GM23338 (cell line): ENCODE results near the gene FOXP2.

Experiments
- CREB1 ChIP-seq: fragments of 250-450 bp; sonication (Bioruptor Pico); IDR thresholded peaks from 2 replicates; pipeline ENCODE4 v1.5.0; 2020; ENCODE audit warnings: low read depth, mild to moderate bottlenecking, moderate library complexity
- ETS1 ChIP-seq: IDR thresholded peaks from 2 replicates; pipeline ENCODE4 v1.6.1; 2016; ENCODE audit warnings: antibody characterized with exemption
- EZH2 ChIP-seq: fragments of 200-600 bp; sonication (generic); IDR thresholded peaks from one replicate; pipeline ENCODE4 v1.8.0; 2017; ENCODE audit warnings: antibody characterized with exemption, mild to moderate bottlenecking, low read depth; ENCODE audit not compliant: unreplicated experiment
- EZH2phosphoT487 ChIP-seq: fragments of 200-600 bp; sonication (generic); IDR thresholded peaks from one replicate; pipeline ENCODE4 v1.8.1; 2018; ENCODE audit warnings: antibody characterized with exemption; ENCODE audit not compliant: unreplicated experiment
- JUNB ChIP-seq: IDR thresholded peaks from one replicate; pipeline ENCODE4 v1.6.1; 2016; ENCODE audit warnings: antibody characterized with exemption; ENCODE audit not compliant: unreplicated experiment
- POLR2AphosphoS5 ChIP-seq: IDR thresholded peaks from 2 replicates; pipeline ENCODE4 v1.6.1; 2016; ENCODE audit warnings: antibody characterized with exemption, low read depth
- STAT1 ChIP-seq: IDR thresholded peaks from one replicate; pipeline ENCODE4 v1.6.1; 2016; ENCODE audit warnings: antibody characterized with exemption; ENCODE audit not compliant: unreplicated experiment
- ZNF331 ChIP-seq: fragments of 250-450 bp; sonication (Bioruptor Pico); IDR thresholded peaks from 2 replicates; pipeline ENCODE4 v1.5.0; 2020; ENCODE audit warnings: low read depth, mild to moderate bottlenecking, moderate library complexity
- TF ChIP-seq, protein P1 (sequence below), 2 experiments: fragments of 200-600 bp in 1 of 2; sonication (generic) in 1 of 2; conservative IDR thresholded peaks; 2 replicates each; pipeline versions ENCODE4 v1.5.1 to v1.6.1; 2016 to 2017; ENCODE audit warnings: antibody characterized with exemption in 2 of 2, low read depth in 2 of 2, mild to moderate bottlenecking in 2 of 2, moderate library complexity in 1 of 2
- TF ChIP-seq, protein P2 (sequence below): IDR thresholded peaks from one replicate; pipeline ENCODE4 v1.6.1; 2018; ENCODE audit warnings: antibody characterized with exemption; ENCODE audit not compliant: unreplicated experiment

GRCh38 chr7:114488696-114489095, 74.1 kb downstream of the FOXP2 start:
- TF ChIP-seq, protein P1, sequence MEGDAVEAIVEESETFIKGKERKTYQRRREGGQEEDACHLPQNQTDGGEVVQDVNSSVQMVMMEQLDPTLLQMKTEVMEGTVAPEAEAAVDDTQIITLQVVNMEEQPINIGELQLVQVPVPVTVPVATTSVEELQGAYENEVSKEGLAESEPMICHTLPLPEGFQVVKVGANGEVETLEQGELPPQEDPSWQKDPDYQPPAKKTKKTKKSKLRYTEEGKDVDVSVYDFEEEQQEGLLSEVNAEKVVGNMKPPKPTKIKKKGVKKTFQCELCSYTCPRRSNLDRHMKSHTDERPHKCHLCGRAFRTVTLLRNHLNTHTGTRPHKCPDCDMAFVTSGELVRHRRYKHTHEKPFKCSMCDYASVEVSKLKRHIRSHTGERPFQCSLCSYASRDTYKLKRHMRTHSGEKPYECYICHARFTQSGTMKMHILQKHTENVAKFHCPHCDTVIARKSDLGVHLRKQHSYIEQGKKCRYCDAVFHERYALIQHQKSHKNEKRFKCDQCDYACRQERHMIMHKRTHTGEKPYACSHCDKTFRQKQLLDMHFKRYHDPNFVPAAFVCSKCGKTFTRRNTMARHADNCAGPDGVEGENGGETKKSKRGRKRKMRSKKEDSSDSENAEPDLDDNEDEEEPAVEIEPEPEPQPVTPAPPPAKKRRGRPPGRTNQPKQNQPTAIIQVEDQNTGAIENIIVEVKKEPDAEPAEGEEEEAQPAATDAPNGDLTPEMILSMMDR (conservative IDR thresholded peaks at IDR 0.05; ENCODE audit: low read depth in 2 of 2): no peak
- TF ChIP-seq POLR2AphosphoS5 (no peak), EZH2phosphoT487 (no peak), CREB1 (CRISPR knock-in tag) (no peak), JUNB (no peak), EZH2 (no peak), ETS1 (no peak), ZNF331 (CRISPR knock-in tag) (no peak), STAT1 (no peak)
- TF ChIP-seq, protein P2, sequence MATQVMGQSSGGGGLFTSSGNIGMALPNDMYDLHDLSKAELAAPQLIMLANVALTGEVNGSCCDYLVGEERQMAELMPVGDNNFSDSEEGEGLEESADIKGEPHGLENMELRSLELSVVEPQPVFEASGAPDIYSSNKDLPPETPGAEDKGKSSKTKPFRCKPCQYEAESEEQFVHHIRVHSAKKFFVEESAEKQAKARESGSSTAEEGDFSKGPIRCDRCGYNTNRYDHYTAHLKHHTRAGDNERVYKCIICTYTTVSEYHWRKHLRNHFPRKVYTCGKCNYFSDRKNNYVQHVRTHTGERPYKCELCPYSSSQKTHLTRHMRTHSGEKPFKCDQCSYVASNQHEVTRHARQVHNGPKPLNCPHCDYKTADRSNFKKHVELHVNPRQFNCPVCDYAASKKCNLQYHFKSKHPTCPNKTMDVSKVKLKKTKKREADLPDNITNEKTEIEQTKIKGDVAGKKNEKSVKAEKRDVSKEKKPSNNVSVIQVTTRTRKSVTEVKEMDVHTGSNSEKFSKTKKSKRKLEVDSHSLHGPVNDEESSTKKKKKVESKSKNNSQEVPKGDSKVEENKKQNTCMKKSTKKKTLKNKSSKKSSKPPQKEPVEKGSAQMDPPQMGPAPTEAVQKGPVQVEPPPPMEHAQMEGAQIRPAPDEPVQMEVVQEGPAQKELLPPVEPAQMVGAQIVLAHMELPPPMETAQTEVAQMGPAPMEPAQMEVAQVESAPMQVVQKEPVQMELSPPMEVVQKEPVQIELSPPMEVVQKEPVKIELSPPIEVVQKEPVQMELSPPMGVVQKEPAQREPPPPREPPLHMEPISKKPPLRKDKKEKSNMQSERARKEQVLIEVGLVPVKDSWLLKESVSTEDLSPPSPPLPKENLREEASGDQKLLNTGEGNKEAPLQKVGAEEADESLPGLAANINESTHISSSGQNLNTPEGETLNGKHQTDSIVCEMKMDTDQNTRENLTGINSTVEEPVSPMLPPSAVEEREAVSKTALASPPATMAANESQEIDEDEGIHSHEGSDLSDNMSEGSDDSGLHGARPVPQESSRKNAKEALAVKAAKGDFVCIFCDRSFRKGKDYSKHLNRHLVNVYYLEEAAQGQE: no peak
